GM12872 (cell line): ENCODE measurements around the gene SP100.

Experiments used
- TF ChIP-seq, protein P1 (sequence below): IDR thresholded peaks from 3 replicates; pipeline ENCODE4 v1.5.1; 2011; ENCODE audit warnings: low read depth, mild to moderate bottlenecking, low read length, moderate library complexity; ENCODE audit not compliant: insufficient read depth

SP100 gene

DNA sequence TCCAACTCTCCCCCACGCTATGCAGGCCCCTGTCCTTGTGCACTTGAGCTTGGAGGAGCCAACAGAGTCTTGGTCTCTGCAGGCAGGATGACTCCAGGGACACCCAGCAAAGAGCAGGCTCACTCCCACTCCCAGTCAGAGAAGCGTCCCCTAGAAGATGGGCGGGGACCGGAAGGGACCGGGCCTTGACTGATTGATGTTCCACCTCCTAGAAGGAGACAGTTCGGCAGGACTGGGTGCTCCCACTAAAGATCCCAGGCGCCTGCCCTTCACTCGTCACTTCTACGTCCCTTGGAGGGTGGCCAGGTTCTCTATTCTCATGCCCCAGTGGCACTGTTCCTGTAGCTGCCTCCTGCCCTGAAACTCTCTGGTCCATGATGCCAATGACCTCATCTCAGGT lies 3.2 kb upstream of the SP100 start:
- TF ChIP-seq, protein P1, sequence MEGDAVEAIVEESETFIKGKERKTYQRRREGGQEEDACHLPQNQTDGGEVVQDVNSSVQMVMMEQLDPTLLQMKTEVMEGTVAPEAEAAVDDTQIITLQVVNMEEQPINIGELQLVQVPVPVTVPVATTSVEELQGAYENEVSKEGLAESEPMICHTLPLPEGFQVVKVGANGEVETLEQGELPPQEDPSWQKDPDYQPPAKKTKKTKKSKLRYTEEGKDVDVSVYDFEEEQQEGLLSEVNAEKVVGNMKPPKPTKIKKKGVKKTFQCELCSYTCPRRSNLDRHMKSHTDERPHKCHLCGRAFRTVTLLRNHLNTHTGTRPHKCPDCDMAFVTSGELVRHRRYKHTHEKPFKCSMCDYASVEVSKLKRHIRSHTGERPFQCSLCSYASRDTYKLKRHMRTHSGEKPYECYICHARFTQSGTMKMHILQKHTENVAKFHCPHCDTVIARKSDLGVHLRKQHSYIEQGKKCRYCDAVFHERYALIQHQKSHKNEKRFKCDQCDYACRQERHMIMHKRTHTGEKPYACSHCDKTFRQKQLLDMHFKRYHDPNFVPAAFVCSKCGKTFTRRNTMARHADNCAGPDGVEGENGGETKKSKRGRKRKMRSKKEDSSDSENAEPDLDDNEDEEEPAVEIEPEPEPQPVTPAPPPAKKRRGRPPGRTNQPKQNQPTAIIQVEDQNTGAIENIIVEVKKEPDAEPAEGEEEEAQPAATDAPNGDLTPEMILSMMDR = no peak

DNA sequence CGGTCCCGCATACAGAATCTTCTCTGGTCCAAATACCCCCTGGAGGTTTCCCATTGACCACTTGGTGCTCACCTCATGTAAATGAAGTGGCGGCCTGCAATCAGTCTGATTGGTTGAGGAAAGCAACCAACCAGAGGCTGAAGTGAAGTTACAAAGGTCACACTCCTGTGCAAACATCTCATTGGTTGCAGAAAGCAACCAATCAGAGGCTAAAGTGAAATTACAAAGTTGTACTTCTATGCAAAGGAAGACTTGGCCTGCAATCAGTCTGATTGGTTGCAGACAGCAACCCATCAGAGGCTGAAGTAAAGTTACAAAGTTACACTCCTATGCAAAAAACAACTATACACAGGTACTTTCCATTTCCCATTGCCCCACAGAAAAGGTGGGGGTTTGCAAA lies 2.5 kb upstream of the SP100 start:
- TF ChIP-seq, protein P1 = no peak

DNA sequence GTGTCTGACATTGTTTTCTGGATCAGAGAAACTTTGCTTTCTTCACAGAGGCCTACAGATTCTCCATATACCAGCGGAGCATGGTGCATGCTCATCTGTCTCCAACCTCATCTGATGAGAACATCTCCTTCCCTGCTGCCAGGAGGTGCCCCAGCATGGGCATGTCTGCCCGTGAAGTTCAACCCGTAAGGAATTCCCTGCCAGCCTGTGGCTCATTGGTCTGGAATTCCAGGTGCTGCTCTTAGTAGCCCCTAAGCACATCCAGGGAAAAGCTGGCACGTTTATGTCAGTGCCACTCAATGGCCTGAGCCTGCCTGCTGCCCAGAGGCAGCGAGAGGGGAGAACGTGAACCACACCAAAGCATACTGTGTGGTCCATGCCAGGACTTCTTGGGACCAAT lies 1.7 kb upstream of the SP100 start:
- TF ChIP-seq, protein P1 = no peak

DNA sequence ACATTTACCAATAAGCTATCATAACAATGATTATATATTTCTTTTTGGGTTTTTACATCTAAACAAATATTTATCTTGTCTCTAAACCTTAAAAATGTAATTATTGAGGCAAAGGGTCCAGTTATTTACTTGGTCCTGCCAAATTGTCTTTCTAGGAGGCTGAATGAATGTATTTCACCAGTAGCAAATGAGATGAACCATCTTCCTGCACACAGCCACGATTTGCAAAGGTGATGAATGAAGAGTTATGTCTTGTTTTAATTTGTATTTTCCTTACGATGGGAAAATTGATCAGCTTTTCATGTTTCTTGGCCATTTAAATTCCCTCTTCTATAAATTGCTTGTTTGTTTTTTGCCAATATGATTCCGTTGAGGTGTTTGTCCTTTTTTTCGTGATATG lies 1.4 kb downstream of the SP100 start:
- TF ChIP-seq, protein P1 = no peak

- TF ChIP-seq, protein P1 = no peak
Measured at GRCh38 chr2:230418341-230419016, 2.5 kb downstream of the SP100 start.

- TF ChIP-seq, protein P1 = no peak
Measured at GRCh38 chr2:230419181-230419580, 3.2 kb downstream of the SP100 start.

- TF ChIP-seq, protein P1 = no peak
Measured at GRCh38 chr2:230422149-230422548, 6.1 kb downstream of the SP100 start.
